Progenitor cell of endocrine pancreas (in vitro differentiated cells): ENCODE results near the gene PALM. TPM values are rescaled to one million over a fixed set of nuclear protein-coding genes. Genes with fewer than 3 reads are reported as not detected.

Source experiments
- DNase-seq: peaks from one replicate; pipeline ENCODE4 v3.0.0; 2021; ENCODE audit warnings: low spot score; ENCODE audit not compliant: unreplicated experiment
- H3K27ac Mint-ChIP-seq: 2 replicates; pipeline ENCODE4 v1.8.0; 2021; ENCODE audit warnings: mild to moderate bottlenecking, moderate library complexity, mixed read lengths
- H3K27me3 Mint-ChIP-seq: 2 replicates; pipeline ENCODE4 v1.8.0; 2021; ENCODE audit warnings: mixed read lengths
- H3K36me3 Mint-ChIP-seq: 2 replicates; pipeline ENCODE4 v1.8.0; 2022; ENCODE audit warnings: mixed read lengths; ENCODE audit not compliant: insufficient read depth
- H3K4me1 Mint-ChIP-seq: 2 replicates; pipeline ENCODE4 v1.8.0; 2021; ENCODE audit warnings: low read depth, mixed read lengths
- H3K4me3 Mint-ChIP-seq: 2 replicates; pipeline ENCODE4 v1.8.0; 2021; ENCODE audit warnings: low read depth, mild to moderate bottlenecking, moderate library complexity, mixed read lengths
- H3K9me3 Mint-ChIP-seq: 2 replicates; pipeline ENCODE4 v1.8.0; 2021; ENCODE audit warnings: low read depth, mixed read lengths
- total RNA-seq: library from RNA; stranded (reverse); gene quantifications from 2 replicates; pipeline ENCODE4 v1.2.1, GENCODE V29; 2021
- TF ChIP-seq, protein P1 (sequence below): fragments of 200-600 bp; sonication (generic); IDR thresholded peaks from one replicate; pipeline ENCODE4 v1.5.0; 2021; ENCODE audit warnings: antibody characterized with exemption, mild to moderate bottlenecking; ENCODE audit not compliant: unreplicated experiment

The PALM gene
- total RNA-seq, 1 donor from 2014 or later: 52.4 TPM

DNA sequence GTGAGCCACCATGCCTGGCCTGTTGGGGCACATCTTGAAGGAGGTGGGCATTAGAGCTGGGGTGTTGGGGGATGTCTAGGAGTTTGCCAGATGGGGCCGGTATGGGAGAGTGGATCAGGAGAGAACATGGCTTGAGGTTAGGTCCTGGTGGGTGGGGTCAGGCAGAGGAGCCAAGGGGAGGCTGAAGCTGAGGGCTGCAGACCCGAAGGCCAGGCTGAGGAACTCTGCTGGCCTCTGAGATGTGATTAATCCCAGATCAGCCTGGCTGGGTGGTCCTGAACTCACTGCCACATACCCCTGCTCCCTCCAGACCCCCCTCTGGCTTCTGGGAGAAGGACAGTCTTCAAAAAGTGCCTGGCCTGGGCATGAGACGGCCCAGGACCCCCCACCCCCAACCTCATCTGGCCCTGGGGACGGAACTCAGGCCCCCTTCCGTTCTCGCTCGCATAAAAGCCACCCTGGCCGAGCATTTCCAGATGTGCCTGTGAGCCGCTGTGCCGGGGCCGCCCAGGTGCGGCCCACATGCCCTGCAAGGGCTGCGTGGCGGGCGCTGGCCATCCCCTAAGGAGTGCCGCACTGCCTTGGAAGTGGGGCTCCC is 29.8 kb upstream of the PALM start:
- Mint-ChIP-seq H3K36me3 (no peaks in the 10 kb centered on the region), H3K27me3 (peaks cover 3% of the 10 kb centered on the region), H3K4me3 (peak overlapping the region; percentile 70), H3K4me1 (peaks cover 5% of the 10 kb centered on the region), H3K9me3 (no peaks in the 10 kb centered on the region), H3K27ac (peak overlapping the region; percentile 82)
- TF ChIP-seq, protein P1, sequence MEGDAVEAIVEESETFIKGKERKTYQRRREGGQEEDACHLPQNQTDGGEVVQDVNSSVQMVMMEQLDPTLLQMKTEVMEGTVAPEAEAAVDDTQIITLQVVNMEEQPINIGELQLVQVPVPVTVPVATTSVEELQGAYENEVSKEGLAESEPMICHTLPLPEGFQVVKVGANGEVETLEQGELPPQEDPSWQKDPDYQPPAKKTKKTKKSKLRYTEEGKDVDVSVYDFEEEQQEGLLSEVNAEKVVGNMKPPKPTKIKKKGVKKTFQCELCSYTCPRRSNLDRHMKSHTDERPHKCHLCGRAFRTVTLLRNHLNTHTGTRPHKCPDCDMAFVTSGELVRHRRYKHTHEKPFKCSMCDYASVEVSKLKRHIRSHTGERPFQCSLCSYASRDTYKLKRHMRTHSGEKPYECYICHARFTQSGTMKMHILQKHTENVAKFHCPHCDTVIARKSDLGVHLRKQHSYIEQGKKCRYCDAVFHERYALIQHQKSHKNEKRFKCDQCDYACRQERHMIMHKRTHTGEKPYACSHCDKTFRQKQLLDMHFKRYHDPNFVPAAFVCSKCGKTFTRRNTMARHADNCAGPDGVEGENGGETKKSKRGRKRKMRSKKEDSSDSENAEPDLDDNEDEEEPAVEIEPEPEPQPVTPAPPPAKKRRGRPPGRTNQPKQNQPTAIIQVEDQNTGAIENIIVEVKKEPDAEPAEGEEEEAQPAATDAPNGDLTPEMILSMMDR: no peak
- DNase-seq: no peak

DNA sequence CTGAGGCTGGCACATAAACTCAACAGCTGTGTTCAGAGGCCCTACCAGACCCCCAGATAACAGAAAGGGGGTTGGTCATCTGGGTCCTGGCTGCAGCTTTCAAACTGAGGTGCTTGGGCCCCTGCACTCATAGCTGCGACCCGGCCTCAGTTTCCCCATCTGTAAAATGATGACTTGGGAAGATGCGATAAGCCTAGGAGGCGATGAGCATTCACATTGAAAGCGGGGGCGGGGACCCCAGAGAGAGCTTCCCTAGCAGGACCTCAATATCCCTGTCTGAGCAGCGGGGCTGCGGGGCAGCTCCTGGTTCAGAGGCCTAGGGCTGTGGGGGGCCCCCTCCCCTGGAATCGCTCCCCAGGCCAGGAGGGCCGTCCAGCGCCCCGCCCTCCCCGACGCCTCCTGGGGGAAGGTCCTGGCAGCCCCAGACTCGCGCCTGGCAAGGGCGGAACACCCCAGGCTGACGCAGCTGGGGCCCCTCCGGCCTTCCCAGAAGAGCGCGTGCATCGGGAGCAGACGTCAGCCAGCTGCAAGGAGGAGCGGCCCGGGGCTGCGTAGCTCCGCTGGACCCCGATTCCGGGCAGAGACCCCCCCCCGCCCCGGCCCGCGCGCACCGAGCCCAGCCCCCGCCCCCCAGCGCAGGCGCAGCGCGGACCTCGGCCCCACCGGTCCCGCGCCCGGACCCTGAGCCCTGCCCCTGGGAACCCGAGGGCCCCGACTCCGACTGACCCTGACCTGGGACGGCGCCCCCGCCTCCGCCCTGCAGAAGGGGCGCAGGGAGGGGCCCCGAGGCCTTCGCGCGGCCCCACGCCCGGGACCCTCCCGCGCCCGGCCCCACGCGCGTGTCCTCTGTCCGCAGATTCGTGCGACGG is 29.1 kb upstream of the PALM start:
- no peak for DNase-seq
- no peak overlapping the region for H3K27ac Mint-ChIP-seq
- H3K27me3 Mint-ChIP-seq: peaks cover 3% of the 10 kb centered on the region
- TF ChIP-seq, protein P1: no peak
- H3K4me3 Mint-ChIP-seq: peak overlapping the region; percentile 70
- peaks cover 5% of the 10 kb centered on the region for H3K4me1 Mint-ChIP-seq
- no peaks in the 10 kb centered on the region for H3K36me3 Mint-ChIP-seq
- H3K9me3 Mint-ChIP-seq: no peaks in the 10 kb centered on the region

GRCh38 chr19:680287-681028 is 28.3 kb upstream of the PALM start:
- Mint-ChIP-seq H3K27me3 (no peaks in the 10 kb centered on the region), H3K9me3 (no peaks in the 10 kb centered on the region), H3K36me3 (no peaks in the 10 kb centered on the region), H3K4me1 (peaks cover 1% of the 10 kb centered on the region), H3K4me3 (peak overlapping the region; percentile 91), H3K27ac (peak overlapping the region; percentile 99)
- TF ChIP-seq, protein P1: peak; percentile 57
- peak; percentile 99 for DNase-seq

DNA sequence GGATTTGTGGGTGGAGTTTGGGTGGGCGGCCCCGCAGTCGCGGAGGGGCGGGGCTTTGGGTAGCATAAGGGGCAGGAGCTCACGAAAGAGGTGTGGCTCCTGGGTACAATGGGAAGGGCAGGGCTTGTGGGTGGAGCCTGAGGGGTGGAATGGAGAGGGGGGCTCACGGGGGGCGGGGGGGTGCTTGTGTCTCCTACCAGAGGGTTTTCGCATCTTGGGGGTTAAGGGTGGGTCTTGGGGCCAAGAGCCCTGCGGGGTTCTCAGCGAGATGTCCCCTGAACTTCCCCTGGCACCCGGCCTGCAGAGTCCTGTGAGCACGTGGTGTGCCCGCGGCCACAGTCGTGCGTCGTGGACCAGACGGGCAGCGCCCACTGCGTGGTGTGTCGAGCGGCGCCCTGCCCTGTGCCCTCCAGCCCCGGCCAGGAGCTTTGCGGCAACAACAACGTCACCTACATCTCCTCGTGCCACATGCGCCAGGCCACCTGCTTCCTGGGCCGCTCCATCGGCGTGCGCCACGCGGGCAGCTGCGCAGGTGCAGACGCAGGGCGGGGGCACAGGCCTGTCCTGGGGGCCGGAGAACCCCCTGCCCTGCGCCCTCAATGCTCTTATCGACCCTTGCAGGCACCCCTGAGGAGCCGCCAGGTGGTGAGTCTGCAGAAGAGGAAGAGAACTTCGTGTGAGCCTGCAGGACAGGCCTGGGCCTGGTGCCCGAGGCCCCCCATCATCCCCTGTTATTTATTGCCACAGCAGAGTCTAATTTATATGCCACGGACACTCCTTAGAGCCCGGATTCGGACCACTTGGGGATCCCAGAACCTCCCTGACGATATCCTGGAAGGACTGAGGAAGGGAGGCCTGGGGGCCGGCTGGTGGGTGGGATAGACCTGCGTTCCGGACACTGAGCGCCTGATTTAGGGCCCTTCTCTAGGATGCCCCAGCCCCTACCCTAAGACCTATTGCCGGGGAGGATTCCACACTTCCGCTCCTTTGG is 27.4 kb upstream of the PALM start:
- no peaks in the 10 kb centered on the region for H3K9me3 Mint-ChIP-seq
- no peaks in the 10 kb centered on the region for H3K4me1 Mint-ChIP-seq
- no peaks in the 10 kb centered on the region for H3K27me3 Mint-ChIP-seq
- peak overlapping the region; percentile 91 for H3K4me3 Mint-ChIP-seq
- peak overlapping the region; percentile 99 for H3K27ac Mint-ChIP-seq
- no peak for DNase-seq
- TF ChIP-seq, protein P1: no peak
- H3K36me3 Mint-ChIP-seq: no peaks in the 10 kb centered on the region
